HG03025 (cell line): Measurements from ENCODE around the gene GABRR2.

Experiments
- ATAC-seq: cut with Tn5 transposase; IDR thresholded peaks from one replicate; pipeline ENCODE4 v1.9.1; 2021; ENCODE audit warnings: mild to moderate bottlenecking, moderate library complexity; ENCODE audit not compliant: unreplicated experiment, low FRiP score

Gene GABRR2

GRCh38 chr6:89315249-89315885 lies at the start of gene GABRR2:
Gene GABRR2, minus strand, starts transcription at chr6:89315299. Its CDS starts 134 bp downstream, at chr6:89315165.
- no peak for ATAC-seq

GRCh38 chr6:89364586-89364985 lies 49.5 kb upstream of the GABRR2 start:
- no peak for ATAC-seq

GRCh38 chr6:89361171-89361570 lies 46.1 kb upstream of the GABRR2 start:
- no peak for ATAC-seq

- no peak for ATAC-seq
These were observed 45.4 kb upstream of the GABRR2 start for GRCh38 chr6:89360415-89360999.

- no peak for ATAC-seq
These were observed 44.5 kb upstream of the GABRR2 start for GRCh38 chr6:89359561-89359960.

- ATAC-seq = peak; percentile 38
These were observed 42.3 kb upstream of the GABRR2 start for GRCh38 chr6:89357390-89357789.

GRCh38 chr6:89356642-89357170 lies 41.6 kb upstream of the GABRR2 start:
- ATAC-seq = no peak

- no peak for ATAC-seq
These were observed 40.6 kb upstream of the GABRR2 start for GRCh38 chr6:89355511-89356194.

- ATAC-seq = no peak
These were observed 38.7 kb upstream of the GABRR2 start for GRCh38 chr6:89353702-89354392.

- no peak for ATAC-seq
These were observed 38.0 kb upstream of the GABRR2 start for GRCh38 chr6:89353118-89353556.

- ATAC-seq = peak; percentile 48
These were observed 37.4 kb upstream of the GABRR2 start, which contains the start of gene UBE2J1 for GRCh38 chr6:89352278-89353117. Gene UBE2J1, minus strand, starts transcription at chr6:89352722. Its CDS starts 153 bp downstream, at chr6:89352569.

- ATAC-seq = no peak
These were observed 36.7 kb upstream of the GABRR2 start for GRCh38 chr6:89351671-89352277.

- no peak for ATAC-seq
These were observed 35.3 kb upstream of the GABRR2 start for GRCh38 chr6:89350281-89350966.

- no peak for ATAC-seq
These were observed 33.3 kb upstream of the GABRR2 start for GRCh38 chr6:89348372-89348771.

GRCh38 chr6:89347825-89348224 lies 32.7 kb upstream of the GABRR2 start:
- ATAC-seq = no peak

- ATAC-seq = no peak
These were observed 31.3 kb upstream of the GABRR2 start for GRCh38 chr6:89346433-89346832.

- no peak for ATAC-seq
These were observed 24.5 kb upstream of the GABRR2 start for GRCh38 chr6:89339565-89339964.

- ATAC-seq = no peak
These were observed 20.1 kb upstream of the GABRR2 start for GRCh38 chr6:89335164-89335563.

GRCh38 chr6:89330910-89331309 lies 15.8 kb upstream of the GABRR2 start:
- ATAC-seq = no peak
